ENCODE results near the gene NRP2.

NRP2 gene

DNA sequence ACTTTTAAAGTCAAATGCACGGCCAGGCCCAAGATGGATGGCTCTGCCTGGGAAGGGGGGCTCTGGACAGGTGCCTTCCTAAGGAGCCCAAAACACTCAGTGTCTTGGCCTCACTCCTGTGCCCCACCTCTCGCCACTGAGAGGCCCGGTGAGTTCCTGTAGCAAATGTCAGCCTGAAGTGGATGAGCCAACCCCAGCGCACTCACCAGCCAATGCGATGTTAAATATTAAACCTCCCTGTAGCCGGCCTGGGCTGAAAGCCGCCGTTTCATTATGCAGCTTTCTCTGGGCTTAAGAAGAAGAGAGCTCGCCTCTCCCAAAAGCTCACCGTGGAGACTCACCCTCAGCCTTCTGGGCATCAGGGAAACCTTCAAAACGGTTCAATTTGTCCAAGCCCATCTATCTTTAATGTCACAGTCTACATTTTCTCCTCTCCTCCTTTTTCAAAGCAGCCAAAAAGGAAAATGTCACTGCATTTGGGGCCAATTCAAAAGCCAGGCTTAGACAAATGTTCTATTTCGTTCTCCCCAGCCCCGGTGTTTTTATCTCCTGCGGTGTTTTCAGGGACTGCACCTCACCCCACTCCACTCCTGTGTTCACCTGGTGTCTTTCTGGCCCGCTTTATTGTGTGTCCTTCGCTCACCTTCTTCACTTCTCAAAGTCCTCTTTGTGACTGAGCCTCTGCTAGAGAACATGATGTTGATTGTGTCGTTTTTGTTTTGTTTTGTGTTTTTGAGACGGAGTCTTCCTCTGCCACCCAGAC is 124.0 kb downstream of the NRP2 start:
- in situ Hi-C loops (cut with HindIII; ENCODE audit: low sequenced_read_pairs): no loop called here
- TF ChIP-seq, protein P1, sequence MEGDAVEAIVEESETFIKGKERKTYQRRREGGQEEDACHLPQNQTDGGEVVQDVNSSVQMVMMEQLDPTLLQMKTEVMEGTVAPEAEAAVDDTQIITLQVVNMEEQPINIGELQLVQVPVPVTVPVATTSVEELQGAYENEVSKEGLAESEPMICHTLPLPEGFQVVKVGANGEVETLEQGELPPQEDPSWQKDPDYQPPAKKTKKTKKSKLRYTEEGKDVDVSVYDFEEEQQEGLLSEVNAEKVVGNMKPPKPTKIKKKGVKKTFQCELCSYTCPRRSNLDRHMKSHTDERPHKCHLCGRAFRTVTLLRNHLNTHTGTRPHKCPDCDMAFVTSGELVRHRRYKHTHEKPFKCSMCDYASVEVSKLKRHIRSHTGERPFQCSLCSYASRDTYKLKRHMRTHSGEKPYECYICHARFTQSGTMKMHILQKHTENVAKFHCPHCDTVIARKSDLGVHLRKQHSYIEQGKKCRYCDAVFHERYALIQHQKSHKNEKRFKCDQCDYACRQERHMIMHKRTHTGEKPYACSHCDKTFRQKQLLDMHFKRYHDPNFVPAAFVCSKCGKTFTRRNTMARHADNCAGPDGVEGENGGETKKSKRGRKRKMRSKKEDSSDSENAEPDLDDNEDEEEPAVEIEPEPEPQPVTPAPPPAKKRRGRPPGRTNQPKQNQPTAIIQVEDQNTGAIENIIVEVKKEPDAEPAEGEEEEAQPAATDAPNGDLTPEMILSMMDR (IDR thresholded peaks at IDR 0.05; ENCODE audit: low read depth, low read length, missing control alignments): no peak
- no peak overlapping the region for H3K4me3 ChIP-seq (ENCODE audit: low read depth, low read length)
- DNase-seq (ENCODE audit: low read depth): no peak

DNA sequence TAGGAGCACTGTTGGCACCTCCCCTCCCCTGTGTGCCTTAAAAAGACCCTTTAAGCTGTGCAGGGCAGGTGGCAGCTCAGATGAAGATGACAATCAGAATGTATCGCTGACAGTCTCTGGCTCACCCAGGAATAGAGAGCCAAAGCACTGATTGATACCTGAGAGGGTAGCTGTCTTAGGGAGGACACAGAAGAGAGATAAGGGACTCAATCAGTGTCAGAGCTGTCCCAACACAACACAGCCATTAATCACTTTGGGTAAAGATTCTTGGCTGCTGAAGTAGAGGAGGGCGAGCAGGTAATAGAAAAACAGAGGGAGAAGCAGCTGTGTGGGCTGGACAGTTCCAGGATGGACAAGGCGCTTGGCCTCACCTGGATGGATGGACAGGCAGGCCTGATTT is 124.9 kb downstream of the NRP2 start:
- DNase-seq (ENCODE audit: low read depth): no peak
- TF ChIP-seq, protein P1 (IDR thresholded peaks at IDR 0.05; ENCODE audit: low read depth, low read length, missing control alignments): no peak
- in situ Hi-C loops (cut with HindIII; ENCODE audit: low sequenced_read_pairs): no loop called here
- H3K4me3 ChIP-seq (ENCODE audit: low read depth, low read length): no peak overlapping the region

GRCh38 chr2:205807758-205808157 is 125.5 kb downstream of the NRP2 start:
- DNase-seq (ENCODE audit: low read depth): no peak
- H3K4me3 ChIP-seq (ENCODE audit: low read depth, low read length): no peak overlapping the region
- TF ChIP-seq, protein P1 (IDR thresholded peaks at IDR 0.05; ENCODE audit: low read depth, low read length, missing control alignments): no peak
- in situ Hi-C loops (cut with HindIII; ENCODE audit: low sequenced_read_pairs): no loop called here

DNA sequence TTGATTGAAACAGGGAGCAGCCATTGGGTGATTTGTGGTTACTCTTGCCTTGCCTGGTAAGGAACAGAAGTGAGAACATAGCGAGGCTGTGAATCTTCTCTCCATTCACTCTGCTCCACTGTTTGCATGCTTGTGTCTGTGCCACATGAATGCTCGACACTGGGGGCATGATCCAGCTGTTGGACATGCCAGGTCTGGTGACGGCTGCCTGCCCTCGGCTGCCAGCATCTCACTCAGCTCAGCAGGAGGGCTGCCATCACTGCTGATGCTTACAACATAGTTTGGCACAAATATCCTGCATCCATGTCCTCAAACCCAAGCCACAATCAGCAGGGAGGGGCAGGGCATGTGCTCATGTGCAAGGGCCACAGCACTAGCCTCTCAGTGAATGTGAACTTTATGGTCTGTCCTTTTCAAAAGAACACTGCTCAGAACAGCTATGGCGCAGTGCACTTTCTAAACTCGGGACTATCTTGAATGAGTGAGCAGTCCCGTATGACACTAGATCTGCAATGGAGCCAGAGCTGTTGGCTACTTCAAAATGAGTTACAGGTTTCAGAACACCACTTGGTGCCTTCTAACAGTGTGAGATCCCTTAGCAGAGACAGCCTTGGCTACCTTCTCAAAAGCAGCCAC is 126.3 kb downstream of the NRP2 start:
- in situ Hi-C loops (cut with HindIII; ENCODE audit: low sequenced_read_pairs): no loop called here
- no peak overlapping the region for H3K4me3 ChIP-seq (ENCODE audit: low read depth, low read length)
- TF ChIP-seq, protein P1 (IDR thresholded peaks at IDR 0.05; ENCODE audit: low read depth, low read length, missing control alignments): no peak
- no peak for DNase-seq (ENCODE audit: low read depth)

DNA sequence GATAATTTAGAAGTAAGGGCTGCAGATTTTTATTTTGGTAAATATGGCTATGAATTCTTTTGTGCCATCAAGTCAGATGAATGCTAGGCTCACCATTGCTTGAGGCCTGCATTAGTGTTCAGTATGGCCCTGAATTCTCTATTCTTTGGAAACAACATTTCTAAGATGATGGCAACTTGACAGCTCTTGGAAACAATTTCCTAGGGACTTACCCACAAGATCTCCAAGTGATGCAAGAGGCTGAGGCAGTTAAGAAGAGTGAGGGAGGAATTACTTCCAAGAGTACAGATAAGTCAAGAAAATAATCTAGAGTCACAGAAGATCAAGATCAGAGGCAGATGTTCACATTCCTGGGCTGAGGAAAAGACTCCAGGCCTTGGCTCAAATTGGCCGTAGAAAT is 129.1 kb downstream of the NRP2 start:
- in situ Hi-C loops (cut with HindIII; ENCODE audit: low sequenced_read_pairs): no loop called here
- DNase-seq (ENCODE audit: low read depth): no peak
- TF ChIP-seq, protein P1 (IDR thresholded peaks at IDR 0.05; ENCODE audit: low read depth, low read length, missing control alignments): no peak
- H3K4me3 ChIP-seq (ENCODE audit: low read depth, low read length): no peak overlapping the region

GRCh38 chr2:205814039-205814364 is 131.7 kb downstream of the NRP2 start:
- DNase-seq (ENCODE audit: low read depth): no peak
- in situ Hi-C loops (cut with HindIII; ENCODE audit: low sequenced_read_pairs): no loop called here
- no peak overlapping the region for H3K4me3 ChIP-seq (ENCODE audit: low read depth, low read length)
- TF ChIP-seq, protein P1 (IDR thresholded peaks at IDR 0.05; ENCODE audit: low read depth, low read length, missing control alignments): no peak
